ENCODE measurements around the gene POU5F1.

POU5F1 gene

DNA sequence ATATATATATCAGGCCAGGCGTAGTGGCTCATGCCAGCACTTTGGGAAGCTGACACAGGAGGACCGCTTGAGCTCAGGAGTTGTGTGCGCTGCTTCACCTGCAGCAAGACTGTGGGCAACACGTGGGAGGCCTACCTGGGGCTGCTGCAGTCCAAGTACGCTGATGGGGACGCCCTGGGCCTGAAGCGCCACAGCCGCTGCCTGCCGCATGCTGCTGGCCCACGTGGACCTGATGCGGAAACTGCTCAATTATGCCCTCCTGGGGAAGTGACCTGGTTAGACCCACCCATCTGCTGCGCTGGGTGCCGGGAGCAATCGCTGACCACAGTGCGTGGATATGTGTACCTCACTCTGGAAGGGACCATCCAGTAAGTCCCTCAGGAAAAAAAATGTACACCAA, 29.8 kb downstream of the POU5F1 start:
- no peak for DNase-seq (ENCODE audit: low spot score)

DNA sequence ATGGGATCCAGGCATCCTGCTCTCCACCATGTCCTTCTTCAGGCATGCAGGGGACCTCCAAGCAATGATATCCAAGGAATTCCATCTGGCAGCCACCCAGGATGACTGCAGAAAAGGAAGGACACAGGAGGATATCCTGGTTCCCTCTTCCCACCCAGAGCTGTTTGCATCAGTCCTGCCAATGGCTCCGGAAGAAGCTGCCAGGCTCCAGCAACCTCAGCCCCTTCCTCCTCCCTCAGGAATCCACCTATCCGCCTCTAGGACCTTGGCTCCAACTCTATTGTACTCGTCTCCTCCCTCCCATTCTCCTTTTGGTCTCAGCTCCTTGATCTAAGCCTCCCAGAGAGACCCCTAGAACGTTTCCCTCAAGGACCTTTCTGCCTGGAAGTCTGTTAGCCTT, 30.9 kb downstream of the POU5F1 start:
- DNase-seq (ENCODE audit: low spot score): peak; percentile 58

DNA sequence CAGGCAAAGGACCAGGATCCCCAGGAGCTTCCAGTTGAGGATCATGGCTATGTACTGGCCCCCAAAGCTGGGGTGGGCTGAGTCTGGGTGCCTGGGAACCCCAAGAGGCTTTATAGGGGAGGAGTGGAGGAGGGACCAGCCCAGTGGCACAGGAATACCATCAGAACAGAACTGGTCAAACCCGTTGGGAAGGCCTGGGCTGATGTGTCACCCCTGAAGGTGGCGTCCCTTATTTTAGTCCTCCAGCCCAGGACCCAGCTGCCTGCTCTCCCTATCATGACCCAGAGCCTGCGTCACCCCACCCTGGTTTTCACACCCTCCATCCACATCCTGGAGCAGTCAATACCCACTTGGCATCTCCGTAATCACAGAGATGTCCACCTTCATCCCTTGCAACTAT, 31.5 kb downstream of the POU5F1 start, which contains the start of gene PSORS1C2:
Gene PSORS1C2, minus strand, starts transcription at position 85 of the 400 bp plus-strand sequence. Its CDS starts 40 bp downstream, at position 45.
- no peak for DNase-seq (ENCODE audit: low spot score)

DNA sequence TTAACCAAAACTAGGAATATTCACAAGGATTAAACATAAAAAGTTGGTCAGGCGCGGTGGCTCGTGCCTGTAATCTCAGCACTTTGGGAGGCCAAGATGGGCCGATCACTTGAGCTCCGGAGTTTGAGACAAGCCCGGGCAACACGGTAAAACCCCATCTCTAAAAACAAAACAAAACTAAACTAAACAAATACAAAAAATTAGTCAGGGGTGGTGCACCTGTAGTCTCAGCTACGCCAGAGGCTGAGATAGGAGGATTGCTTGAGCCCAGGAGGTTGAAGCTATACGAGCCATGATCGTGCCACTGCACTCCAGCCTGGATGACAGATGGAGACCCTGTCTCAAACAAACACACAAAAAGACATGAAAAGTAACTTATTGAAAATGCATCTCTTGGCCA, 34.8 kb downstream of the POU5F1 start:
- DNase-seq (ENCODE audit: low spot score): no peak

DNA sequence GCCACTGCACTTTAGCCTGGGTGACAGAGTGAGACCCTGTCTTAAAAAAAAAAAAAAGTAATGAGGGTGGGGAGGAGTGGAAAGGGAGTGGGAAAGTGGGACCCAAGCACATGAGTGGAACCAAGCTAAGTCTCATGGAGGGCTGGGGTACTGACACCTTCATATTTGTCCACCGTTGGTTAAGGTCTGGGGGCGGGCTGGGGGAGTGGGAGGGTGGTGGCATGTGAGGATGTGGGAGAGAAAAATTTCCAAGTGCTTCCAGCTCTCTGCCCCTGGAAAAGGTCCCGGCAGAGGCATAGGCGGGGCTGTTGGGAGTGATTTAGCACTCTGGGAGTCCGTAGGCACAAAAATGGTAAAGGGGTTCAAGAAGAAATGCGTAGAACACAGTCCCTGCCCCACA, 37.7 kb downstream of the POU5F1 start:
- DNase-seq (ENCODE audit: low spot score): no peak

- no peak for DNase-seq (ENCODE audit: low spot score)
These were observed 38.9 kb downstream of the POU5F1 start for GRCh38 chr6:31131595-31131994.

DNA sequence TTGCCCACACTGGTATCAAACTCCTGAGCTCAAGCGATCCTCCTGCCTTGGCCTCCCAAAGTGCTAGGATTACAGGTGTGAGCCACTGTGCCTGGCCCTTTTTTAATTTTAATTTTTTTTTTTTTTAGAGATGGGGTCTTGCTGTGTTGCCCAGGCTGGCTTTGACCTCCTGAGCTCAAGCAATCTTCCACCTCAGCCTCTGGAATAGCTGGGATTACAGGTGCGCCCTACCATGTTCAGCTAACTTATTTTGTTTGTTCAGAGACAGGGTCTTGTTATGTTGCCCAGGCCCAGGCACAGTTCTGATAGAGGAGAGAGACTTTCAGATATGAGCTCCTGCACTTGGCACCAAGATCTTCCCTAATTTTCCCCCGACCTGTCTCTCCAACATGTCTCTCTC, 39.7 kb downstream of the POU5F1 start:
- DNase-seq (ENCODE audit: low spot score): no peak

- DNase-seq (ENCODE audit: low spot score): no peak
These were observed 41.4 kb downstream of the POU5F1 start for GRCh38 chr6:31129130-31129529.

DNA sequence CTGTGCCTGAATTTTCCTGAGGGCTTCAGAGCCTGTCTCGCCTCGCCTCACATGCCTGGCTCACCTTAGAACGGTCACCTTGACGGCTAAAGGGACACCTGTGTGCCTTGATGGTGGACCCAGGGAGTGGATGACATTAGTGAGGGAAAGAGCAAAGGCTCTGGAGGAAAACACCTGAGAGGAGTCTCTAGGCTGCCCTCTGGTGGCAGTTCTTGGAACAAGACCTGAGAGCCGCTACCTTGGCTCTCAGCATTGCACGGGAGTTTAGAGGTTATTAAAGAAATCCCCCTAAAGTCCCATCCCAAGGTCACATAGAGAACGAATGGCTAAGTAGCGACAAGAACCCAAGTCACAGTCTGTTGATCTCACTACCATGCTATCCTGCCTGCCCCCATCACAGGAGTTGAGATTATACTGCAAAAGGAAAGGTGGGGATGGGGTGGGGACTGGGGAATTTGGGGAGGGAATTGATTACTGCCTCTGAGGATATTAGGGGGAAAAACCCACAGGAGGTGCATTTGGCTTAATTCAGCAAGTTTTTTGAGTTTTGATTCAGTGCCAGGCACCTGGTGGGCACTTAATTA, 42.3 kb downstream of the POU5F1 start:
- no peak for DNase-seq (ENCODE audit: low spot score)

- DNase-seq (ENCODE audit: low spot score): no peak
These were observed 43.9 kb downstream of the POU5F1 start for GRCh38 chr6:31126396-31127175.

DNA sequence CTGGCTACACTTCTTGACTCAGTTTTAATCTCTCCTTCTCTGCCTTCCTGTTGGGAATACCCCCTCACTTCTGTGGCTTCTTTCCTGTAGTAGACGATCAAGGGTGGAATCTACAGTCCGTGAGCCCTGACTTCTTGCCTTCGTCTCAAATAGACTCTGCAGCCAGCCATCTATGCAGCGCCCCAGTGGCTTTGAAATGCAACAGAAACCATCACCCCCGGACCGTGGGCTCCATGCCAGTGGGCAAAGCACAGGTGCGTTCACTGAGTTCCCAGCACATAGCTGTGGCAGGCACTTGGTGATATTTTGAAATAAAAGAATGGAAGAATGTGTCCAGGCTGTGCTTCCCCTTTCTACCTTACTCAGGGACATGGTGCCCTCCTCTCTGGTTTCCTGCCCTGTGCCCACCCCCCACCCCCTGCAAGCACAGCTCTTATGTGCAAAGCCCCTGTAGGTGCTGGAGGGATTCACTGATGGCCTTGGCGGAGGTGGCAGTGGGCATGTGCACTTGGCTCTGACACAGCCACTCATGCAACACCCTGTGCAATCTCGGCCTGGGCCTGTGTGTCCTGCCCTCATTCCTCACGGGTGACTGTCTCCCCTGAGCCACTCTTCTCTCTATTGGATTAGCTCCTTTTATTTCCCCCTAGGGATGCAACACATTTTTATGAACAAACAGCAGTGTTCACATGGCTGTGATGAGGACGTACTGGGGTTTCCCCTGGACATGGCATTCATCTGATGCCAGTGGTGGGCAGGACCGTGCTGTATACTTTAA, 44.7 kb downstream of the POU5F1 start:
- DNase-seq (ENCODE audit: low spot score): no peak

DNA sequence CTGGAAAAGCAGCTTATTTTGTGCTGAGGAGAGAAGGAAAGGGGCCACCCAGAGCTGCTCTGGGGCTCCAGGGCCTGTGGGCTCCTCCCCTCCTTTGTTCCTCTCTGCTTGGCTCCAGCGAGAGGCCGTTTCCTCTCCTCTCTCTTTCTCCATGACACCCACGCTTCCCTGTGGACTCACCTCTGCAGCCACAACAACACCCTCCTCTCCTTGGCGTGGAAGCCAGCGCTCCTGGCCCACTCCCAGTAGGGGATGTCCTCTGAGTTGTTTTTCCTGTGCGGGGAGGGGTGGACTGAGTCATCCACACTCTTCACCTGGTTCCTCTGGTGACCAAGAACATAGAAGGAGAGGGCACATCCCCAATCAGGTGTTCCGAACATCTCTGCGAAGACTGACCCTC, 45.3 kb downstream of the POU5F1 start:
- no peak for DNase-seq (ENCODE audit: low spot score)

DNA sequence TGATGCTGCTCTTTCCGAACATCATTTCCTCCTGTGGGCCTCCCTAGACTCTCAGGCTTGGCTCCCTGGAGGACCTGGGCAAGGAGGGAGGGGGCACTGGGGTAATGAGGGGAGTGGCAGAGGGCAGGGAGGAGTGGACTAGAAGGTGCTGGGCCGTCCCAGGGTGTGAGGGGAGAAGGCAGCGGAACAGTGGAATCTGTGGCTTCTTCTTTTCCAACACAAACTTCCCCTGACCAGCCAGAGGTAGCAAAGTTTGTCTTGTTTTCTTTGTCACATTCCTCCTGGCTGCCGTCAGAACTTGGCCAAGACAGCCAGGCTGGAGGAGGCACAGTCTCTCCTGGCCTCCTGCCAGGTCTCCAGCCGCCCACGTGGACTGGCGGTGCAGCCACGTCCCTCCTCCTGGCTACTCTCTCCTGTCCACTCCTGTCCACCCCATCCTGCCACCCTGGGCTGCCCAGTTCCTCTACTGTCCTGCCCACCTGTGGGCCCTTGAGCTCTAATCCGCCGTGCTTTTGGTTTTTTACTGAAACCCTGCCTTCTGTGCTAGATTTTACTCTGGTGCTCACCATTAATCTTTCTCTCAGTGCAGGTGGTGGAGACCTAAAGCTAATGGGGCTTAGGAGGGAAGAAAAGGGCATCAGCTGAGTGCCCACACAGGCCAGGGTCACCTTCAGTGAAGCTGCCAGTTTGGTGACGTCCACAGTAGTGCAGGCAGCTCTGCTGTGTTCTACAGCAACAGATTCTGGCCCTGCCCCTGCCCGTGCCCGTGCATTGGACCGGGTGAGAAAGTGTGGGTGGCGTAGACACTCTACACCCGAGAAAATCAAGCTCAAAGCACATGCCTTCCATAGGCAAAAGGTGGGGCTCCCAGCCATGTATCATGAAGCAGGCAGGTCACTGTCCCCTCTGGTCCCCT, 47.4 kb downstream of the POU5F1 start:
- DNase-seq (ENCODE audit: low spot score): no peak

- no peak for DNase-seq (ENCODE audit: low spot score)
These were observed 49.2 kb downstream of the POU5F1 start for GRCh38 chr6:31121131-31121790.

DNA sequence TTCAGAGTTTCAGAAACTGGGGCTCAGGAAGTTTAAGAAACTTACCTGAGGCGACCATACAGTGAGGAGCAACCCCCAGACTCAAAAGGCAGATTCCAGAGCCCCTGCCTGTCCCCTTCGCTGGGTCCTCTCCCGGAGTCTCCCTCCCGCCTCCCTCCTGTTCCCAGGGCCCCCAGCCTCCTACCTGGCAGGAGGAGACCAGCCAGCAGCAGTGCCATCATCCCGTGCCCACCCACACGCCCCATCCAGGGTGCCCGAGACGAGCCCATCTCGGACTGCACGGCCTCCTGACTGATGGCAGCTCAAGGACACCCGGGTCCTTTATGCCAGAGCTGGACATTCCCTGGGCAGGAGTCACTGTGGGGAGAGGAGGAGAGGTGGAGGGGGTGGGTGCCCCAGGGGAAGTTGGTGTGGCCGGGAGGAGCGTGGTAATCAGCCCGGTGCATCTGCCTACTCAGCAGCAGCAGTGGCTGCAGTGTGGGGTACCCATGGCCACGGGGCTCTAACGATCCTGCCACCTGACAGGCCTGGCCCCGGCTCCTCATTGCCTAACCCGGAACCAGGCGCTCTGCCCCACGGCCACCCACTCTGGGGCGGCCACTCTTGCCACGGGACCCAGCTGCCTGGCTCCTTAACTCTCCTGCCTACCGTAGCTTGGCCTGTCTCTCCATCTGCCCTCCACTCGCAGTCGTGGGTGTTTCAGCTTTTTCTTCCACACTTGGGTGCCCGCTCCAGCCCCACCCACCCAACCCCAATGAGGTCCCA, 50.1 kb downstream of the POU5F1 start, which contains the start of gene CDSN:
Gene CDSN, minus strand, starts transcription at position 296 of the 765 bp plus-strand sequence. Its CDS starts 27 bp downstream, at position 269.
- DNase-seq (ENCODE audit: low spot score): no peak

DNA sequence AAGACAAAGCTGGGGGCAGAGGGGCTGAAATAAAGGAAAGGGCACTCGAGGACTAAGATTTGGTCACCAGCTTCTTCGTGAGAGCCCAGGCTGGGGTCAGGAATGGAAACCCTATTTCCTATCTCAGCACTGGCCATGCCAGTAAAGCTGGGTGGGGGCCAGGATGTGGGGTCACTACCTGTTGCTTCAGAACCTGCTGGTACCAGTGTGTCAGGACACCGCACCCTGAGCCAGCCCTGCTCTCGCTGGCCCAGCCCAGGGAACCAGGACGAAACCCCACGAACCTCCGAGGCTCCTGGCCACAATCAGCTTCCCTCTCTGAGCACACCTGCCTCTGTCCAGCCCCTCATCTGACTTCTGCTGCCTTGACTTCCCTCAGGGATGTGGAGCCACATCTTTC, 52.3 kb downstream of the POU5F1 start:
- no peak for DNase-seq (ENCODE audit: low spot score)

GRCh38 chr6:31116661-31117385, 53.7 kb downstream of the POU5F1 start:
- DNase-seq (ENCODE audit: low spot score): no peak

GRCh38 chr6:31115941-31116560, 54.4 kb downstream of the POU5F1 start:
- DNase-seq (ENCODE audit: low spot score): no peak

Data from kidney capillary endothelial cell (primary cell).